ENCODE data around the gene IGSF21. TPM values are rescaled to one million over a fixed set of nuclear protein-coding genes. Genes with fewer than 3 reads are reported as not detected.

Gene IGSF21
- total RNA-seq, 1 experiment from 2014 or later, result 5.2 TPM

DNA sequence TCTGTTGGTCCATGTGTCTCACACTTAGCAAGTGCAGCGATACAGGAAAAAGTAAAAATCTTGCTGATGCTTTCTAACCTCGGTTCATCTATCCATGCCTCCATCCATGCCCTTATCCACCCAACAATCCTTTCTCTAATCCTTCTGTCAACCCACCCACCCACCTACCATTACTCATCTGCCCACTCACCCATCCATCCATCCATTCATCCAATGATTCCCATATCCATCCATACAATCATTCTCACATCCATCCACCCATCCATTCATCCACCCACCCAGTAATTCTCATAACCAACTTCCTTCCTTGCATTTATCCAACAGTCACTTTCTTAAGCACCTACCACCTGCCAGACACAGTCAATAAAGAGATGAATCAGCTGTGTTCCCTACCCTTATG lies 6.1 kb upstream of the IGSF21 start:
- H4K91ac ChIP-seq (ENCODE audit: insufficient read length, low read depth, low read length), result no peak overlapping the region
- no peak overlapping the region for H3K18ac ChIP-seq (ENCODE audit: insufficient read length, low read depth, low read length)
- no peak overlapping the region for H2BK12ac ChIP-seq (ENCODE audit: insufficient read length, low read depth, low read length)
- H3K23me2 ChIP-seq (ENCODE audit: insufficient read length, low read depth, low read length, poor library complexity, severe bottlenecking), result no peaks in the 10 kb centered on the region
- no peak overlapping the region for H3K56ac ChIP-seq (ENCODE audit: insufficient read length, low read depth, low read length)
- no peaks in the 10 kb centered on the region for H3K9me3 ChIP-seq (ENCODE audit: control insufficient read depth, low read depth, low read length)
- H3K36me3 Mint-ChIP-seq (ENCODE audit: insufficient read depth in 1 of 3, low read depth in 3 of 3), result no peaks in the 10 kb centered on the region; a peak in 1 of 7 replicates
- H3K79me2 ChIP-seq (ENCODE audit: insufficient read depth, low read length), result no peaks in the 10 kb centered on the region
- DNase-seq, result no peak
- no peak overlapping the region for H3K4ac ChIP-seq (ENCODE audit: low read depth, low read length)
- H2BK5ac ChIP-seq (ENCODE audit: insufficient read length, low read length), result no peak overlapping the region
- no peak overlapping the region for H2BK120ac ChIP-seq (ENCODE audit: low read depth, low read length, poor library complexity, severe bottlenecking)
- WGBS (ENCODE audit: extremely low coverage, insufficient read length, low lambda C conversion rate), result no CpG with 5 or more reads among the region's 2 CpGs
- no peak overlapping the region for H3K9ac ChIP-seq (ENCODE audit: extremely low read depth, insufficient read length, low read length)
- no peak overlapping the region for H4K5ac ChIP-seq (ENCODE audit: insufficient read length, low read depth, low read length)
- H3K4me1 ChIP-seq (ENCODE audit: insufficient read depth, low read length), result no peaks in the 10 kb centered on the region
- H3K27me3 Mint-ChIP-seq (ENCODE audit: low read depth), result peaks cover 88% of the 10 kb centered on the region
- no peaks in the 10 kb centered on the region for H3K79me1 ChIP-seq (ENCODE audit: insufficient read depth, low read depth, low read length, poor library complexity, severe bottlenecking)
- no peak overlapping the region for H3K4me3 Mint-ChIP-seq
- no peak overlapping the region for H3K27ac ChIP-seq (ENCODE audit: insufficient read length, low read depth, low read length)
- H2BK15ac ChIP-seq (ENCODE audit: low read depth, low read length), result no peak overlapping the region
- H2BK20ac ChIP-seq (ENCODE audit: low read depth, low read length, poor library complexity, severe bottlenecking), result no peak overlapping the region
- TF ChIP-seq, protein P1, sequence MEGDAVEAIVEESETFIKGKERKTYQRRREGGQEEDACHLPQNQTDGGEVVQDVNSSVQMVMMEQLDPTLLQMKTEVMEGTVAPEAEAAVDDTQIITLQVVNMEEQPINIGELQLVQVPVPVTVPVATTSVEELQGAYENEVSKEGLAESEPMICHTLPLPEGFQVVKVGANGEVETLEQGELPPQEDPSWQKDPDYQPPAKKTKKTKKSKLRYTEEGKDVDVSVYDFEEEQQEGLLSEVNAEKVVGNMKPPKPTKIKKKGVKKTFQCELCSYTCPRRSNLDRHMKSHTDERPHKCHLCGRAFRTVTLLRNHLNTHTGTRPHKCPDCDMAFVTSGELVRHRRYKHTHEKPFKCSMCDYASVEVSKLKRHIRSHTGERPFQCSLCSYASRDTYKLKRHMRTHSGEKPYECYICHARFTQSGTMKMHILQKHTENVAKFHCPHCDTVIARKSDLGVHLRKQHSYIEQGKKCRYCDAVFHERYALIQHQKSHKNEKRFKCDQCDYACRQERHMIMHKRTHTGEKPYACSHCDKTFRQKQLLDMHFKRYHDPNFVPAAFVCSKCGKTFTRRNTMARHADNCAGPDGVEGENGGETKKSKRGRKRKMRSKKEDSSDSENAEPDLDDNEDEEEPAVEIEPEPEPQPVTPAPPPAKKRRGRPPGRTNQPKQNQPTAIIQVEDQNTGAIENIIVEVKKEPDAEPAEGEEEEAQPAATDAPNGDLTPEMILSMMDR (conservative IDR thresholded peaks at IDR 0.05), result no peak
- no peak overlapping the region for H3K27ac Mint-ChIP-seq
- no peak overlapping the region for H3K23ac ChIP-seq (ENCODE audit: insufficient read length, low read depth, low read length)
- H4K8ac ChIP-seq (replicated peaks; ENCODE audit: insufficient read length, low read depth, low read length), result no peak overlapping the region
- H2AK5ac ChIP-seq (ENCODE audit: insufficient read length, low read length), result no peak overlapping the region
- peaks cover 7 to 17% of the 10 kb centered on the region in 2 experiments for H3K4me1 Mint-ChIP-seq
- H3K9me3 Mint-ChIP-seq, result peaks cover 4 to 8% of the 10 kb centered on the region in 2 experiments; a peak in 2 of 5 replicates
- H3K4me2 ChIP-seq (ENCODE audit: insufficient read depth, insufficient read length, low read length), result no peak overlapping the region
- H4K20me1 ChIP-seq (ENCODE audit: control insufficient read depth, insufficient read depth, insufficient read length), result no peaks in the 10 kb centered on the region
- no peak overlapping the region for H3T11ph ChIP-seq (ENCODE audit: low read length)
- no peaks in the 10 kb centered on the region; the same call in 1 of the 2 replicates for H3K27me3 ChIP-seq (ENCODE audit: insufficient read depth, low read length)
- H2AFZ ChIP-seq (ENCODE audit: low read length), result no peak overlapping the region
- H3K14ac ChIP-seq (ENCODE audit: insufficient read depth, low read length), result no peak overlapping the region

Data from H9 (cell line).